Activated effector memory CD4-positive, alpha-beta T cell treated with Interleukin-2 at 50 U/mL for 16 hours (primary cell): ENCODE data around the gene MYZAP.

Experiments
- DNase-seq: peaks from one replicate; pipeline ENCODE4 v3.0.0-alpha.2; 2020

The MYZAP gene

GRCh38 chr15:57665939-57666338 lies 74.2 kb downstream of the MYZAP start:
- no peak for DNase-seq

GRCh38 chr15:57667171-57667849 lies 75.6 kb downstream of the MYZAP start:
- DNase-seq: no peak

GRCh38 chr15:57668016-57668415 lies 76.3 kb downstream of the MYZAP start:
- no peak for DNase-seq

- no peak for DNase-seq
These were observed 79.9 kb downstream of the MYZAP start for GRCh38 chr15:57671636-57672035.

- DNase-seq: no peak
These were observed 83.9 kb downstream of the MYZAP start for GRCh38 chr15:57675481-57676181.

- DNase-seq: no peak
These were observed 84.9 kb downstream of the MYZAP start for GRCh38 chr15:57676585-57676984.

GRCh38 chr15:57677204-57677603 lies 85.5 kb downstream of the MYZAP start:
- DNase-seq: no peak

- DNase-seq: no peak
These were observed 88.3 kb downstream of the MYZAP start for GRCh38 chr15:57680021-57680420.

- DNase-seq: no peak
These were observed 89.3 kb downstream of the MYZAP start for GRCh38 chr15:57681011-57681410.

- no peak for DNase-seq
These were observed 91.8 kb downstream of the MYZAP start for GRCh38 chr15:57683481-57683880.

- no peak for DNase-seq
These were observed 92.9 kb downstream of the MYZAP start for GRCh38 chr15:57684491-57685151.

- no peak for DNase-seq
These were observed 93.8 kb downstream of the MYZAP start for GRCh38 chr15:57685306-57686095.

- DNase-seq: no peak
These were observed 95.0 kb downstream of the MYZAP start for GRCh38 chr15:57686657-57687056.

- no peak for DNase-seq
These were observed 98.8 kb downstream of the MYZAP start for GRCh38 chr15:57690341-57690966.

- no peak for DNase-seq
These were observed 99.4 kb downstream of the MYZAP start for GRCh38 chr15:57691082-57691481.

GRCh38 chr15:57692709-57693108 lies 101.0 kb downstream of the MYZAP start:
- no peak for DNase-seq

- DNase-seq: no peak
These were observed 102.6 kb downstream of the MYZAP start for GRCh38 chr15:57694279-57694678.

GRCh38 chr15:57696146-57696545 lies 104.4 kb downstream of the MYZAP start:
- no peak for DNase-seq

- no peak for DNase-seq
These were observed 105.9 kb downstream of the MYZAP start for GRCh38 chr15:57697588-57697987.

- no peak for DNase-seq
These were observed 106.5 kb downstream of the MYZAP start for GRCh38 chr15:57698243-57698642.

- DNase-seq: no peak
These were observed 107.3 kb downstream of the MYZAP start for GRCh38 chr15:57698991-57699390.

- no peak for DNase-seq
These were observed 111.7 kb downstream of the MYZAP start for GRCh38 chr15:57703387-57703786.

GRCh38 chr15:57704441-57704840 lies 112.7 kb downstream of the MYZAP start:
- no peak for DNase-seq
